Tibial nerve (tissue), 4 donors: ENCODE data around the gene SLX4IP.

Source experiments
- CTCF ChIP-seq, 5 experiments: fragments of 200-600 bp in 3 of 5; fragments of 450-650 bp in 2 of 5; sonication (generic) in 3 of 5; IDR thresholded peaks; one replicate each; pipeline ENCODE4 v1.5.1; 2016 to 2019; ENCODE audit warnings: antibody characterized with exemption in 5 of 5, mild to moderate bottlenecking in 3 of 5, moderate library complexity in 2 of 5
- EP300 ChIP-seq, 2 donors: sonication (generic); formaldehyde crosslinking; IDR thresholded peaks; one replicate each; pipeline ENCODE4 v1.6.1; 2017; ENCODE audit warnings: antibody characterized with exemption in 2 of 2, mild to moderate bottlenecking in 1 of 2
- POLR2A ChIP-seq, 2 donors: fragments of 450-650 bp; IDR thresholded peaks; one replicate each; pipeline ENCODE4 v1.6.1; 2017; ENCODE audit warnings: antibody characterized with exemption in 2 of 2, mild to moderate bottlenecking in 2 of 2, moderate library complexity in 2 of 2

DNA sequence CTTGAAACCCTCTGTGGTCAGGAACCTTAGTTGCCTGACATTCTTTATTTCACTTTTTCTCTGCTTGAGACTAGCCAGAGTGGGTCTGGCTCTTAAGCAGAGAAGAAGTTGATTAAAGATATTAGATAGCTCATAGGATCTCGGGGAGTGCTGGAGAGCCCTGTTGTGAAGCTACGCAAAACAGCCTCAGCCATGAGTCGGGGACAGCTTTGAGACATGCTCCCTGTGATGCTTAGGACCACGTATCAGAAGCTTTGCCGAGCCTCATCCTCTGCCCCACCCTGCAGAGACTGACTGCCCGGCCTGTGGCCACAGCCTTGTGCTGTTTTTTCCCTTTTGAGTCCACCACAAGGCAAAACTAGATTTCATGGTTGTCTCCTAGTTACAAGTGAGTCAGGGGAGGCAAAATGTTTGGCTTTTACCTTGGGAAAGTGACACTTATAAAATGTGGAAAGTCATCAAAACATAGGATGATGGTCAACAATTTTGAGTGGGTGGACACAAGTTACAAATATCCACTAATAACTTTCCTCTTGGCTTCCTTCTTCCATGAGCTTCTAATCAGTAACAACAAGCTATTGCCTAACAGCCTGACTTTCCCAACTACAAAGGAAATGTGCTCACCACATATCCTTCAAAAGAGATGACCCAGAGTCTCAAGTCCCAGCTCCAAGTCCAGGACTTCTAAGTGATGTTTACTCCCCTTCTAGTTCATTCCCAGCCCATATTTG, 130.3 kb downstream of the SLX4IP start:
- TF ChIP-seq POLR2A (IDR thresholded peaks at IDR 0.05) = no peak
- TF ChIP-seq CTCF (IDR thresholded peaks at IDR 0.05) = no peak
- TF ChIP-seq EP300 (IDR thresholded peaks at IDR 0.05) = peak in 1 of 2 donors; percentile 71
